Right kidney (tissue), 1 donor: Measurements from ENCODE around the gene IQCK.

Experiments
- DNase-seq: peaks from one replicate; pipeline ENCODE4 v3.0.0-alpha.2; 2016

The IQCK gene

DNA sequence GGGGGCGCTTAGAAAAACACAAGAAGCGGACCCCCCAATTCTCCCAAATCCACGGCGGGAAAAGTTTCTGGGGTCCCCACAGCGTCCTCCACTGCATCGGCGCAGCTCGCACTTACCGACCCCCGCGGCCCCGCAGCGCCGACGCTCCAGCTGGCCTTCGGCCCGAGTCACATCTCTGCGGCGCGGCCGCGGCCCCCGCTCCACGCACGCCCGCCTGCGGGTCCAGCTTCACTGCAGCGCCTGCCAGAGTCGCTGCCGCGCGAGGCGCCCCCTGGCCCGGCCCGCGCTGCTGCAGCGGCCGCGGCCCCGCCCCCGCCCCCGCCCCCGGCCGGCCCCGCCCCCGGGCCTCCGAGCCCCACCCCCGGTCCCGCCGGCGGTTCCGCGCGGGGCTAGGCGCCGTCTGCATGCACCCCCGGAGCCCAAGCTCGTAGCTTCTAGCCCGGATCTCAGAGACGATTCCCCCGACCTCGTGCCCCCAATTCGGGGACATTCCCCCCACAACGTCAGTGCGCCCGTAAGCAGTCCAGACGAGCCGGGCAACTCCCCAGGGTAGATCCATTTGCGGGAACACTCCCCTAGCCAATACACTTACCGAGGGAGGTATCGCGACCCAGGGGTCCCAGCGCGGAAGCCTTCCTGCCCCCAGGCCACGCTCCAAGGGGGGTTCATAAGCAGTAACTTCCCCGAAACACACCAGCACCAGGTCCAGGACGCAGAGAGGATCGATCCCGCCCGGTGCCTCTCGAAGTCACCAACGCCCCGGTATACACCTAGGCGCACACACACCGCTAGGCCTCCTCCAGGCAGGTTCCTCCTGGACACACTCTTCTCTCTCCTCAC is 166.8 kb downstream of the IQCK start, which contains the start of gene GPRC5B:
GPRC5B (minus strand) TSS at position 238 of the 840 bp plus-strand sequence. CDS start 12,003 bp downstream, outside the sequence.
- peak; percentile 77 for DNase-seq

DNA sequence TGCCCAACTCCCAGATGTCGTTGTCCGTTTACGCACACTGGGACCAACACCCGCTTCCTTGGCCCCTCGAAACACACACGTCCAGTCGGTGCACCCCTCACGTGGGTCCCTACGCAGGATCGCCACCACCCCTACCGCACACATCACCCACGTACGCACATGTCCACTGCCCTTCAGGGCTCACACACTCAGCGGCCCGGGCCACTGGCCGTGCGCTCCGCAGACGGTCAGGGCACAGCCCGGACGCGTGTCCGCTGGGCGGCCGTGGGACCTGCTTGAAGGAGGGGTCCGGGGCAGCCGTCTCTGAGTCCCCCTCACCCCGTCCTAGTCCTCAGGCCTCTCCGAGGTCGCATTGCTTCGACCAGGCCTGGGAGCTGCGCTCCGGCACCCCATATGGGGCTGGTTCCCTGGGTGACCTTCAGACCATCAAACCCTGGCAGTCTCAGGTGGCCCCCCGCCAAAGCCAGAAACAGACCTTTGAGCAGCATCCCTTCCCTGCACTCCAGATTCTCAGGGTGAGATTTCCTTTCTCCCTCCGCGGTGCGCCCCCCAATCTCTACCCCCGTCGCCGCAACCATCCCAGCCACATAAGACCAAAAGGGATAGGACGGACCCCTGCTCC is 167.5 kb downstream of the IQCK start:
- peak; percentile 80 for DNase-seq

DNA sequence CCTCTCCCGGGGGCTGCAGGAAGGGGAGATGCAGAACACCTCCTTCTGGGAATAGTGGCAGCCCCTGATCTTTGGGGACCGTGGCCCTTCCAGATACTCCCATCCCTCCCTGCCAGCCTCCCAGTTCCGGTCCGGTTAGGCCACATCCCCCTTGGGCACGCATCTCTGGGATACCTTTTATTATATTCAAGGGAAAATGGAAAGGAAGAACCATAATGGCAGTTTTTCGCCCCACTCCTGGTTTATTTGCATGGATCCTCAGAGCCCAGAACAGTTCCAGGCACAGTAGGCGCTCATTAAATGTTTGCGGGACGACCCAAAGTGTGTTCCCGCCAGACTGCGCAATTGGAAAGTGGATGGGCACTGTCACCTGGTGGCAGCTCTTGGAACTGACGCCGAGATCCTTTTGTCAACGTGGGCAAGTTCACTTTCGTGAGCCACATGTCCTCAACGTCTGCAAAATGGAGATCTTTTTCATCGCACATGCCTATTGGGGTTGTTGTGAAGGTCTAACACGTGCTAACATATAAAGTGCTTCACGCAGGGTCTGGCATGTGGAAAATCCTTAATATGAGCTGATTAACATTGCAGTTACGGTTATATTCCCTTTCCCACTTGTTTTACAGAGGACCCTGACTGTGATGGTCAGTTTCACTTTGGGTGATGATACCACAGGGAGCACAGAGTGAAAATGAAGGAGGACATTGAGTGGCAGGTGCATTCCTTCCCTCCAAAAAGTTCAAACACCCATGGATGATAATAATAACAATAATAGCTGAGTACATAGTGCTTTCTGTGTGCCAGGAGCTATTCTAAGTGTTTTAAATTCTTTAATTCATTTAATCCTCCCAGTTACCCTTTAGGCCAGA is 168.2 kb downstream of the IQCK start:
- peak; percentile 69 for DNase-seq

DNA sequence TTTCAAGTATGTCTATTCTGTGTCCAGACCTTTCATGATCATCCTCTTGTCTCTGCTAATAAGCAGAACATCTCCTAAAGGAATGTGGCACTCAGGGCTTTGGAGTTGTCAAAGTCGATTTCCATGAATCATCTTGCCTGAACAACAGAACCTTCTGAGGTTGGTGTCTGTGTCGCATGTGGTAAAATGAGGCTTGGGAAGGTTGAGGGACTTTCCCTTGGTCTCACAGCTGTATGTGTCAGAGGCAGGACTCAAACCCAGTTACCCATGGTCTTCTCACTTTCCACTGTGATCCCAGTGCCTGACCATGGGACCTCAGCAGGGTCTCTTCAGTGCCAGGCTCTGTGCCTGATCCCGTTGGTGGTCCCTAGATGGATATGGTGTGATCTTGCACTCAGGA is 170.8 kb downstream of the IQCK start:
- DNase-seq, result no peak

DNA sequence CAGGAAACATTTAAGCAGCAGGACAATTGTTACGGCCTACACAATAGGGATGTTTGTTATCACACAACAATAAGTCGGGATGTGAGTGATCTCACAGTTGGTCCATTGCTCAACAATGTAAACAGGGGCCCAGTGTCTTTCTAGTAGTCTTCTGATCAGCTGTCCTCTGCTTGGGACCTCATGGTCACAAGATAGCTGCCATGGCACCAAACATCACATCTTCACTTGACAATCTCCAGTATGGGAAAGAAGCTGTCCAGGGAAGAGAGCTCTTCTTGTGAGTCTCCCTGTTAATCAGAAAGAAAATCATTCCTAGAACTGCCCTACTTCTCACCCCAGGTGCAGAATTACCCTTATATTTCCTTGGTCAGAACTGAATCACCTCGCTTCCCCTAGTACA is 172.8 kb downstream of the IQCK start:
- DNase-seq, result no peak

DNA sequence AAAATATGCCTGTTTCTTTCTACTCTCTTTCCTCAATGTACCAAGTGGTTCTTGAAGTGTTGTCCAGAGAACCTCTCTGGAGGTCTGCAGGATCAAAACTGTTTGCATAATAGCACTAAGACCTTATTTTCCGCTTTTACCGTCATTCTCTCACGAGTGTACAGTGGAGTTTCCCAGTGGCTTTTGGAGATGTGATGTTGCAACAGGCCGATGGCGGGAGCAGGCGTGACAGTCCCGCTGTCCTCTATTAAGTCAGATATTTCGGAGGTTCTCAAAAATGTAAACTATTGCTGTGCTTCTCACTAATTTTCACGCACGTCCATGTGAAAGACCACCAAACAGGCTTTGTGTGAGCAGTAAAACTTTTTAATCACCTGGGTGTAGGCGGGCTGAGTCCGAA is 174.8 kb downstream of the IQCK start:
- DNase-seq, result no peak

DNA sequence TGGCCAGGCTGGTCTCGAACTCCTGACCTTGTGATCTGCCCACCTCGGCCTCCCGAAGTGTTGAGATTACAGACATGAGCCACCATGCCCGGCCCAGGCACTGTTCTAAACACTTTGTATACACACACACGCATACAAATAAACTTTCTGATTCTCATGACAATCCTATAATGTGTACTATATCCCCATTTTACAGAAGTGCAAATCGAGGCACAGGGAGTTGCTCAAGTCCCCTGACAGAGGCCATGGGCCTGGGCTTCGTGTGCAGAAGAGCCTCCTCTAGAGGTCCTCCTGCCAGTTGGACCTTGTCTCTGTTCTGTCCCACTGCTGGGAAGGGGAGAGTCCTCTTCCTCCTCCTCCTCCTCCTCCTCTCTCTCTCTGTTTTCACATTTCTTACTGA is 176.5 kb downstream of the IQCK start:
- DNase-seq, result no peak

DNA sequence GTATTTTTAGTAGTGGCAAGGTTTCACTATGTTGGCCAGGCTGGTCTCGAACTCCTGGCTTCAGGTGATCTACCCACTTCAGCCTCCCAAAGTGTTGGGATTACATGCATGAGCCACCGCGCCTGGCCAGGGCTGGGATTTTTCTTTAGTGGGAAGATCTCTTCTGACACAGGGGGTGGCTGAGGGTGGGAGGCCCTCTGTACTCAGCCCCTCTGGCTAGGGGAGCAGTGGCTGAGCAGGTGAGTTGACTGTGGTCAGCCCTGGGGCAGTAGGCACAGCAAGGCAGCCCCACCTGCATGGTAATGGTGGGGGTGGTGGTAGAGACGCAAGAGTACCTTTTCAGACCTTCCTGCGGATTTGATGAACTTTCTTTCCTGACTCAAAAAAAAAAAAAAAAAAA is 178.9 kb downstream of the IQCK start:
- DNase-seq, result no peak

DNA sequence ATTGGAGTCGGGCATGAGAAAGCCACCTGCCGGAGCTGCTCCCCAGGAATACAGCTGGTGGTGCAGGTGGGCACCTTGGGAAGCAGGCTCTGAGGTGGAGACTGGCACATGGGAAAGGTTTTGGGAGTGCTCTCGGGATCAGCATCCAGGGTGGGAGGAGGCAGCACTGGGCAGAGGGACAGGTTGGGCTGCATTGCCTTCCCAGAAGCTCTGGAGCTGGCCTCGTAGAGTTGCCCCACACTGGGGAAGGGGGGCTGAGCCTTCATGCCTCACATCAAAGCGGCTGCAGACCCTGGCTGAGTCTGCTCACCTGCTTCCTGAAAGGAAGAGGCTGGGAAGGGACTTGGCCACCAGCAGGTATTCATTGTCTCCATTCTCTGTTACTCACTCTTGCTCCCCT is 180.1 kb downstream of the IQCK start:
- DNase-seq, result no peak

DNA sequence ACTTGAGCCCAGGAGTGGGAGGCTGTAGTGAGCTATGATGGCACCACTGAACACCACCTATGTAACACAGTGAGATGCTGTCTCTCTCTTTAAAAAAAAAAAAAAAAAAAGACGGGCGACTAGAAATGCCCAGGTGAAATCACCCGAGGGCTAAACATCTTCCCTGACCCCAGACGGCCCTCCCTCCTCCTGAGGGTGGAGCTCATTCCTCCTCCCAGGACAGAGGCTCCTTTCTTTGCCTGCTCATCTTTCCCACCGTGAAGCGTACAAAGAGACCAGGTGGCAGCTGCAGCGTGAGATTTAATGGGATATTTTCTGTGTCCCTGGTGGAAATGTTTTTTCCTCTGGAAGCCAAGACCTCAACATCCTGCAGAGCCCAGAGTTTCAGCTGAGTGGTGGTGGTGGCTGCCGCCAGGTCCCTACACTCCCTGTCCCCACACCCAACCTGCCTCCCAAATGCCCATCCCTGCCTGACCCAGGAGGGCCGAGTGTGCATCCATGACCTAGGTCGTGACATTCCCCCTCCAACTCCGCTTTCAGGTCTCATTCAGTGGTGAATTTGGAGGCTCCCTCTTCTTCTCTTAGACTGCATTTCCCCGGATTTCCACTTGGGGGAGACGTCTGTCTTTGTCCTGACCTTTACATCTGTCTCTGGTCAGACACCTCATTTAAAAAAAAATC is 181.0 kb downstream of the IQCK start:
- peak; percentile 34 for DNase-seq

DNA sequence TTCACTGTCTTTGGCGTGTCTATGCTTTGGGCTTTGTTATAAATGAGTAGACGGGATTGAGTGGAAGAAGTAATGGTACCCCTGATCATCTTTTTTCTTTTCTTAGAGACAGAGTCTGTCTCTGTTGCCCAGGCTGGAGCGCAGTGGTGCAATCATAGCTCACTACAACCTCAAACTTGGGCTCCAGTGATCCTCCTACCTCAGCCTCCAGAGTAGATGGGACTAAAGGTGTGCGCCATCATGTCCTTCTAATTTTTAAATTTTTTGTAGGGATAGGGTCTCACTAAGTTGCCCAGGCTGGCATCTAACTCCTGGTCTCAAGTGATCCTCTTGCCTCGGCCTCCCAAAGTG is 181.5 kb downstream of the IQCK start:
- no peak for DNase-seq

DNA sequence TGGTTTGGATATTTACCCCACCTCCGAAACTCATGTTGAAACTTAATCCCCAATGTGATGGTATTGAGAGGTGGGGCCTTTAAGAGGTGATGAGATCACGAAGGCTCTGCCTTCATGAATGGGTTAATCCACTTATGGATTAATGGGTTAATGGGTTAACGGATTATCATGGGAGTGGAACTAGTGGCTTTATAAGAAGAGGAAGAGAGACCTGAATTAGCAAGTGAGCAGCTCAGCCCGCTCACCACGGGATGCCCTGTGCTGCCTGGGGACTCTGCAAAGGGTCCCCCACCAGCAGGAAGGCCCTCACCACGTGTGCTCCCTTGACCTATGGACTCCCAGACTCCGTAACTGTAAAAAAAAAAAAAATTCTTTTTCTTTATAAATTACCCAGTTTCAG is 183.1 kb downstream of the IQCK start:
- DNase-seq, result no peak

DNA sequence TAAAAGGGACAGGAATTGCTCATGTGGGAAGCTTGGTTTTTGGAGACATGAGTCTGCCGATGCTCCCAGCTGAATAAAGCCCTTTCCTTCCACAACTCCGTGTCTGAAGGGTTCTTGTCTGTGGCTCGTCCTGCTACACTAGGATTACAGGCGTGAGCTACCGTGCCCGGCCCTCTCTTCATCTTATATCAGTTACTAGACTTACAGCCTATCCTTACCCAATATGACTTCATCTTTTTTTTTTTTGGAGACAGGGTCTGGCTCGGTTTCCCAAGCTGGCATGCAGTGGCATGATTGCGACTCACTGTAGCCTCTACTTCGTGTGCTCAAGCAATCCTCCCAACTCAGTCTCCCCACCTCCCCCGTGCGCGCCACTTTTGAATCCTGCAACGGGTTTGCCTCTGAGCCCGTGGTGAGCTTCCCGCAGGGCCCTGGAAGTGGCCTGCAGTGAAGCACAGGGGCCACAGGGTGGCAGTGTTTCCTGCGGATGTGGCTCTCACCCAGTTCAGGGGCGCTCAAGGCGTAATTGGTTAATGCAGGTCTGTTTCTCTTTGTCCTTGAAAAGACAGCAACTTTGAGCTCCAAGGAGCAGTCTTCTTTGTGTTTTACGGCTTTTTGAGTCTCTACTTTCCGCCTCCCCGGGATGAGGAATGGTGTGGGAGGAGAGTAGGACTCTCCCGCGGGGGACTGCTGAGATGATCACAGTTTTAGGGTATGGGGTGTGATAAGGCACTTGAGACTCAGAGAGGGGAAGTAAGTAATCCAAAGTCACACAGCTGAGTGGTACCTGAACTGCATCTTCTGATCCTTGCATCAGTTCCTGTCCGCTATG is 189.3 kb downstream of the IQCK start:
- DNase-seq, result peak; percentile 42
